ENCODE measurements around the gene ITGA1.

DNA sequence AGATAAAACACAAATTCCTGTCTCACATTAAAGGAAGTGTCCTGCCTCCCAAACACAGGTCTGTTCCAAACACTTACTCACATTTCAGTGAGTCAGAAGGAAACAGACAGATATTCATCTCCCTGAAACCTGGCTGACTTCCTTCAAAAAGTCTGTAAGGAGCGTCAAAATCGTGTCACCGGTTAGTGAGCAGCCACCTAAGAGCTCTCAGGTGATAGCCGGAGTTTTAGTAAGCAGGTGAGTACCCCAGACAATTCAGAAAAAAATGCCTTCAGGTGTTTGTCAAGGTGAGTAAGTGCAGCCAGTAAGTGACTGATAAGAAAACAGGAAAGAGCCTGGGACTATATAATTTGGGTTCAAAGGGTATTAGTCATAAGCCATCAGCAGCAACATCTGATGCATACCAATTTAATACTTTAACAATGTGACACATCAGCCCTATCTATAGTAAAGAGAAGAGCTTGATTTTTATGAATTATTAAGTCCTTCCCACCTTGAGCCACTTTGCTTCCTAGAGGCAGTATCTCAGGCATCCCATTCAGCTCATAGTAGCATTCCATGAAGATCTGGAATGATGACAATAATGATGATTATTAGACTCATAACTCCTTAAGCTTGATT lies 200.1 kb downstream of the ITGA1 start:
- no peak for TF ChIP-seq ZNF8 (CRISPR knock-in tag; IDR thresholded peaks at IDR 0.05)
- TF ChIP-seq, protein P1, sequence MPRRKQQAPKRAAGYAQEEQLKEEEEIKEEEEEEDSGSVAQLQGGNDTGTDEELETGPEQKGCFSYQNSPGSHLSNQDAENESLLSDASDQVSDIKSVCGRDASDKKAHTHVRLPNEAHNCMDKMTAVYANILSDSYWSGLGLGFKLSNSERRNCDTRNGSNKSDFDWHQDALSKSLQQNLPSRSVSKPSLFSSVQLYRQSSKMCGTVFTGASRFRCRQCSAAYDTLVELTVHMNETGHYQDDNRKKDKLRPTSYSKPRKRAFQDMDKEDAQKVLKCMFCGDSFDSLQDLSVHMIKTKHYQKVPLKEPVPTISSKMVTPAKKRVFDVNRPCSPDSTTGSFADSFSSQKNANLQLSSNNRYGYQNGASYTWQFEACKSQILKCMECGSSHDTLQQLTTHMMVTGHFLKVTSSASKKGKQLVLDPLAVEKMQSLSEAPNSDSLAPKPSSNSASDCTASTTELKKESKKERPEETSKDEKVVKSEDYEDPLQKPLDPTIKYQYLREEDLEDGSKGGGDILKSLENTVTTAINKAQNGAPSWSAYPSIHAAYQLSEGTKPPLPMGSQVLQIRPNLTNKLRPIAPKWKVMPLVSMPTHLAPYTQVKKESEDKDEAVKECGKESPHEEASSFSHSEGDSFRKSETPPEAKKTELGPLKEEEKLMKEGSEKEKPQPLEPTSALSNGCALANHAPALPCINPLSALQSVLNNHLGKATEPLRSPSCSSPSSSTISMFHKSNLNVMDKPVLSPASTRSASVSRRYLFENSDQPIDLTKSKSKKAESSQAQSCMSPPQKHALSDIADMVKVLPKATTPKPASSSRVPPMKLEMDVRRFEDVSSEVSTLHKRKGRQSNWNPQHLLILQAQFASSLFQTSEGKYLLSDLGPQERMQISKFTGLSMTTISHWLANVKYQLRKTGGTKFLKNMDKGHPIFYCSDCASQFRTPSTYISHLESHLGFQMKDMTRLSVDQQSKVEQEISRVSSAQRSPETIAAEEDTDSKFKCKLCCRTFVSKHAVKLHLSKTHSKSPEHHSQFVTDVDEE (CRISPR knock-in tag; IDR thresholded peaks at IDR 0.05): no peak
- TF ChIP-seq, protein P2, sequence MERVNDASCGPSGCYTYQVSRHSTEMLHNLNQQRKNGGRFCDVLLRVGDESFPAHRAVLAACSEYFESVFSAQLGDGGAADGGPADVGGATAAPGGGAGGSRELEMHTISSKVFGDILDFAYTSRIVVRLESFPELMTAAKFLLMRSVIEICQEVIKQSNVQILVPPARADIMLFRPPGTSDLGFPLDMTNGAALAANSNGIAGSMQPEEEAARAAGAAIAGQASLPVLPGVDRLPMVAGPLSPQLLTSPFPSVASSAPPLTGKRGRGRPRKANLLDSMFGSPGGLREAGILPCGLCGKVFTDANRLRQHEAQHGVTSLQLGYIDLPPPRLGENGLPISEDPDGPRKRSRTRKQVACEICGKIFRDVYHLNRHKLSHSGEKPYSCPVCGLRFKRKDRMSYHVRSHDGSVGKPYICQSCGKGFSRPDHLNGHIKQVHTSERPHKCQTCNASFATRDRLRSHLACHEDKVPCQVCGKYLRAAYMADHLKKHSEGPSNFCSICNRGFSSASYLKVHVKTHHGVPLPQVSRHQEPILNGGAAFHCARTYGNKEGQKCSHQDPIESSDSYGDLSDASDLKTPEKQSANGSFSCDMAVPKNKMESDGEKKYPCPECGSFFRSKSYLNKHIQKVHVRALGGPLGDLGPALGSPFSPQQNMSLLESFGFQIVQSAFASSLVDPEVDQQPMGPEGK (CRISPR knock-in tag; IDR thresholded peaks at IDR 0.05; ENCODE audit: borderline replicate concordance): peak; percentile 27; the same call in 1 of the 2 replicates
- TF ChIP-seq ZFP30 (CRISPR knock-in tag; IDR thresholded peaks at IDR 0.05): no peak
- no peak for TF ChIP-seq RARB (CRISPR knock-in tag; IDR thresholded peaks at IDR 0.05)
- TF ChIP-seq ZFP3 (CRISPR knock-in tag; IDR thresholded peaks at IDR 0.05): no peak
- TF ChIP-seq, protein P3, sequence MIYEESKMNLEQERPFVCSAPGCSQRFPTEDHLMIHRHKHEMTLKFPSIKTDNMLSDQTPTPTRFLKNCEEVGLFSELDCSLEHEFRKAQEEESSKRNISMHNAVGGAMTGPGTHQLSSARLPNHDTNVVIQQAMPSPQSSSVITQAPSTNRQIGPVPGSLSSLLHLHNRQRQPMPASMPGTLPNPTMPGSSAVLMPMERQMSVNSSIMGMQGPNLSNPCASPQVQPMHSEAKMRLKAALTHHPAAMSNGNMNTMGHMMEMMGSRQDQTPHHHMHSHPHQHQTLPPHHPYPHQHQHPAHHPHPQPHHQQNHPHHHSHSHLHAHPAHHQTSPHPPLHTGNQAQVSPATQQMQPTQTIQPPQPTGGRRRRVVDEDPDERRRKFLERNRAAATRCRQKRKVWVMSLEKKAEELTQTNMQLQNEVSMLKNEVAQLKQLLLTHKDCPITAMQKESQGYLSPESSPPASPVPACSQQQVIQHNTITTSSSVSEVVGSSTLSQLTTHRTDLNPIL (CRISPR knock-in tag; IDR thresholded peaks at IDR 0.05; ENCODE audit: low read depth): no peak
- no peak for TF ChIP-seq ARNTL (CRISPR knock-in tag; IDR thresholded peaks at IDR 0.05; ENCODE audit: borderline replicate concordance, low read depth)
- no peak for TF ChIP-seq GLIS3 (CRISPR knock-in tag; IDR thresholded peaks at IDR 0.05)

Data from SK-N-SH treated with all-trans-retinoic acid at 6 μM for 48 hours (cell line).